GM19324 (cell line): ENCODE measurements around the gene MACROD2.
"Not testable (repeated sequence)": the region's sequence is repeated elsewhere in the genome, so short reads cannot be mapped to it uniquely, and the experiment has no call there.

Source experiments
- ATAC-seq: cut with Tn5 transposase; IDR thresholded peaks from one replicate; pipeline ENCODE4 v1.9.1; 2021; ENCODE audit warnings: mild to moderate bottlenecking, moderate library complexity; ENCODE audit not compliant: unreplicated experiment, low FRiP score

Gene MACROD2

GRCh38 chr20:15487682-15488081, 1492.4 kb downstream of the MACROD2 start:
- no peak for ATAC-seq

GRCh38 chr20:15491575-15491974, 1496.3 kb downstream of the MACROD2 start:
- ATAC-seq: peak; percentile 45

- ATAC-seq: no peak
Observed at GRCh38 chr20:15494851-15495250, 1499.5 kb downstream of the MACROD2 start.

GRCh38 chr20:15496501-15497039, 1501.3 kb downstream of the MACROD2 start:
- ATAC-seq: no peak

- ATAC-seq: no peak
Observed at GRCh38 chr20:15498926-15499325, 1503.6 kb downstream of the MACROD2 start.

GRCh38 chr20:15506311-15506710, 1511.0 kb downstream of the MACROD2 start:
- ATAC-seq: no peak

- no peak for ATAC-seq
Observed at GRCh38 chr20:15507151-15507550, 1511.8 kb downstream of the MACROD2 start.

- no peak for ATAC-seq
Observed at GRCh38 chr20:15511551-15511950, 1516.2 kb downstream of the MACROD2 start.

GRCh38 chr20:15512916-15513315, 1517.6 kb downstream of the MACROD2 start:
- ATAC-seq: no peak

GRCh38 chr20:15515691-15516090, 1520.4 kb downstream of the MACROD2 start:
- ATAC-seq: no peak

GRCh38 chr20:15520930-15521524, 1525.7 kb downstream of the MACROD2 start:
- no peak for ATAC-seq

- no peak for ATAC-seq
Observed at GRCh38 chr20:15523400-15523799, 1528.1 kb downstream of the MACROD2 start.

- no peak for ATAC-seq
Observed at GRCh38 chr20:15528391-15529111, 1533.2 kb downstream of the MACROD2 start.

GRCh38 chr20:15535863-15536262, 1540.5 kb downstream of the MACROD2 start:
- ATAC-seq: no peak

- not testable (repeated sequence) for ATAC-seq
Observed at GRCh38 chr20:15537200-15537599, 1541.9 kb downstream of the MACROD2 start.

- ATAC-seq: no peak
Observed at GRCh38 chr20:15542655-15543054, 1547.3 kb downstream of the MACROD2 start.

GRCh38 chr20:15544742-15545141, 1549.4 kb downstream of the MACROD2 start:
- ATAC-seq: no peak

GRCh38 chr20:15546525-15547023, 1551.3 kb downstream of the MACROD2 start:
- ATAC-seq: no peak

GRCh38 chr20:15547119-15547518, 1551.8 kb downstream of the MACROD2 start:
- ATAC-seq: no peak

- no peak for ATAC-seq
Observed at GRCh38 chr20:15550116-15550870, 1555.0 kb downstream of the MACROD2 start.

- no peak for ATAC-seq
Observed at GRCh38 chr20:15555913-15556312, 1560.6 kb downstream of the MACROD2 start.
